H1 (cell line): ENCODE results near the gene MOV10L1. TPM values are rescaled to one million over a fixed set of nuclear protein-coding genes. Genes with fewer than 3 reads are reported as not detected.
A peak's percentile ranks its signal among the peaks of the same experiment; 100 is the strongest.

Experiments used
- CTCF ChIA-PET: fragments of 300-600 bp; sonication (Branson Sonifier 250); formaldehyde crosslinking; loops from one replicate; lab custom pipeline; 2021; ENCODE audit not compliant: partially characterized antibody; lab: Charles Lee
- POLR2A ChIA-PET: fragments of 300-600 bp; sonication (Branson Sonifier 250); formaldehyde crosslinking; loops from one replicate; lab custom pipeline; 2021; ENCODE audit warnings: inconsistent platforms; ENCODE audit not compliant: partially characterized antibody; lab: Charles Lee
- DNase-seq, 2 experiments: peaks; one replicate each; pipeline versions ENCODE4 v3.0.0 to v3.0.0-alpha.2; 2010 to 2022; ENCODE audit warnings: low spot score in 2 of 2, low read depth in 1 of 2, mixed read lengths in 1 of 2
- FAIRE-seq: peaks from 2 replicates; lab custom pipeline; 2011; peaks lifted over from hg19 to GRCh38; lab: Jason Lieb, UNC
- H2AFZ ChIP-seq: 2 replicates; pipeline ENCODE4 v1.8.1; 2012; ENCODE audit warnings: low read length, inconsistent platforms
- H2AK5ac ChIP-seq: 2 replicates; pipeline ENCODE4 v1.6.1; 2013; ENCODE audit warnings: low read depth, low read length
- H2BK120ac ChIP-seq: replicated peaks from 2 replicates; pipeline ENCODE3; 2013; ENCODE audit warnings: low read depth, low read length, inconsistent platforms
- H2BK12ac ChIP-seq: 2 replicates; pipeline ENCODE4 v1.6.1; 2013; ENCODE audit warnings: low read depth, low read length
- H2BK15ac ChIP-seq: 2 replicates; pipeline ENCODE4 v1.6.1; 2013; ENCODE audit warnings: low read length
- H2BK20ac ChIP-seq: 2 replicates; pipeline ENCODE4 v1.6.1; 2013; ENCODE audit warnings: low read length
- H2BK5ac ChIP-seq: 2 replicates; pipeline ENCODE4 v1.6.1; 2013; ENCODE audit warnings: low read depth, low read length
- H3K14ac ChIP-seq: 2 replicates; pipeline ENCODE4 v1.6.1; 2013; ENCODE audit warnings: inconsistent platforms; ENCODE audit not compliant: insufficient read length
- H3K18ac ChIP-seq: 2 replicates; pipeline ENCODE4 v1.6.1; 2013; ENCODE audit warnings: low read length; ENCODE audit errors: extremely low read depth
- H3K23ac ChIP-seq: 2 replicates; pipeline ENCODE4 v1.6.1; 2013; ENCODE audit warnings: inconsistent platforms; ENCODE audit not compliant: insufficient read length
- H3K23me2 ChIP-seq: 2 replicates; pipeline ENCODE4 v1.6.1; 2013; ENCODE audit warnings: low read depth, low read length
- H3K27ac ChIP-seq: 2 replicates; pipeline ENCODE4 v1.6.1; 2011; ENCODE audit warnings: low read depth, low read length, inconsistent platforms
- H3K27me3 ChIP-seq, 4 experiments: replicated peaks in 1 of 4; 1 replicate in 1 of 4; 2 replicates in 3 of 4; pipeline versions ENCODE4 v1.6.1 to v1.8.1; 2011 to 2013; ENCODE audit warnings: low read length in 3 of 4, mild to moderate bottlenecking in 3 of 4, inconsistent platforms in 2 of 4, mixed read lengths in 2 of 4, moderate library complexity in 1 of 4; ENCODE audit not compliant: control insufficient read depth in 3 of 4, insufficient read depth in 3 of 4; ENCODE audit errors: extremely low read depth in 1 of 4
- H3K36me3 ChIP-seq, 4 experiments: 2 replicates each; pipeline versions ENCODE4 v1.6.1 to v1.8.1; 2011 to 2013; ENCODE audit warnings: mild to moderate bottlenecking in 4 of 4, low read length in 3 of 4, moderate library complexity in 2 of 4, control low read depth in 1 of 4, inconsistent platforms in 1 of 4; ENCODE audit not compliant: insufficient read depth in 4 of 4, control insufficient read depth in 2 of 4
- H3K4ac ChIP-seq: replicated peaks from 2 replicates; pipeline ENCODE3; 2013; ENCODE audit warnings: low read length, low read depth, mixed read lengths, inconsistent platforms; ENCODE audit not compliant: insufficient read length
- H3K4me1 ChIP-seq, 4 experiments: replicated peaks in 1 of 4; 1 replicate in 1 of 4; 2 replicates in 3 of 4; pipeline versions ENCODE4 v1.6.1 to v1.8.1; 2011 to 2013; ENCODE audit warnings: low read length in 3 of 4, inconsistent platforms in 2 of 4, mixed read lengths in 1 of 4; ENCODE audit not compliant: insufficient read depth in 4 of 4, control insufficient read depth in 3 of 4
- H3K4me2 ChIP-seq, 2 experiments: 2 replicates each; pipeline versions ENCODE4 v1.6.1 to v1.8.1; 2011 to 2013; ENCODE audit warnings: low read depth in 2 of 2, low read length in 2 of 2, control low read depth in 1 of 2, inconsistent platforms in 1 of 2, mild to moderate bottlenecking in 1 of 2; ENCODE audit not compliant: insufficient read depth in 1 of 2
- H3K4me3 ChIP-seq, 4 experiments: fragments of 200-600, 300-600 bp in 1 of 4; sonication (generic), shearing (Covaris generic), sonication (Bioruptor Twin) in 1 of 4; 2 replicates each; pipeline versions ENCODE4 v1.5.1 to v1.8.1; 2011 to 2016; ENCODE audit warnings: low read length in 4 of 4, low read depth in 3 of 4, control low read depth in 2 of 4, inconsistent platforms in 2 of 4, mild to moderate bottlenecking in 2 of 4, mixed read lengths in 1 of 4, moderate library complexity in 1 of 4; ENCODE audit not compliant: insufficient read depth in 2 of 4; ENCODE audit errors: extremely low read depth in 1 of 4
- H3K56ac ChIP-seq: replicated peaks from 2 replicates; pipeline ENCODE3; 2013; ENCODE audit warnings: low read depth, mild to moderate bottlenecking, mixed read lengths, low read length, inconsistent platforms; ENCODE audit not compliant: insufficient read length
- H3K79me1 ChIP-seq: 2 replicates; pipeline ENCODE4 v1.6.1; 2013; ENCODE audit warnings: low read depth, low read length, control low read depth
- H3K79me2 ChIP-seq, 2 experiments: 2 replicates each; pipeline versions ENCODE4 v1.6.1 to v1.8.1; 2012 to 2013; ENCODE audit warnings: low read length in 2 of 2, mild to moderate bottlenecking in 2 of 2, inconsistent platforms in 1 of 2; ENCODE audit not compliant: insufficient read depth in 2 of 2, control insufficient read depth in 1 of 2
- H3K9ac ChIP-seq, 4 experiments: replicated peaks in 1 of 4; 1 replicate in 1 of 4; 2 replicates in 3 of 4; pipeline versions ENCODE4 v1.6.1 to v1.8.1; 2011 to 2013; ENCODE audit warnings: low read depth in 3 of 4, low read length in 3 of 4, control low read depth in 2 of 4, mild to moderate bottlenecking in 2 of 4, moderate library complexity in 2 of 4, inconsistent platforms in 1 of 4; ENCODE audit errors: extremely low read depth in 1 of 4
- H3K9me3 ChIP-seq, 2 experiments: 2 replicates each; pipeline versions ENCODE4 v1.6.1 to v1.8.1; 2012 to 2013; ENCODE audit warnings: mild to moderate bottlenecking in 2 of 2, moderate library complexity in 2 of 2, control low read depth in 1 of 2, inconsistent platforms in 1 of 2, low read depth in 1 of 2, low read length in 1 of 2, mixed read lengths in 1 of 2; ENCODE audit not compliant: insufficient read depth in 2 of 2
- H4K20me1 ChIP-seq, 2 experiments: replicated peaks in 1 of 2; 2 replicates each; pipeline versions ENCODE3 to v1.8.1; 2011 to 2013; ENCODE audit warnings: inconsistent platforms in 2 of 2, low read length in 2 of 2, mild to moderate bottlenecking in 1 of 2; ENCODE audit not compliant: insufficient read depth in 2 of 2, control insufficient read depth in 1 of 2
- H4K5ac ChIP-seq: 2 replicates; pipeline ENCODE4 v1.6.1; 2013; ENCODE audit warnings: low read length, low read depth, mixed read lengths, inconsistent platforms; ENCODE audit not compliant: insufficient read length
- H4K8ac ChIP-seq: 2 replicates; pipeline ENCODE4 v1.8.0; 2013; ENCODE audit warnings: mild to moderate bottlenecking, moderate library complexity, low read length, inconsistent platforms; ENCODE audit not compliant: insufficient read depth; ENCODE audit errors: extremely low read depth
- H4K91ac ChIP-seq: replicated peaks from 2 replicates; pipeline ENCODE3; 2013; ENCODE audit warnings: low read length, mixed read lengths, inconsistent platforms; ENCODE audit not compliant: insufficient read length
- ATF2 ChIP-seq: IDR thresholded peaks from 2 replicates; pipeline ENCODE4 v1.6.1; 2012; ENCODE audit warnings: low read length, inconsistent platforms
- CEBPB ChIP-seq: IDR thresholded peaks from 2 replicates; pipeline ENCODE4 v1.6.1; 2012; ENCODE audit warnings: low read depth, low read length
- EZH2 ChIP-seq: fragments of 200-600 bp; sonication (generic); IDR thresholded peaks from 2 replicates; pipeline ENCODE4 v1.7.1; 2012; ENCODE audit warnings: low read depth, mild to moderate bottlenecking, moderate library complexity, low read length, inconsistent platforms; ENCODE audit not compliant: severe bottlenecking
- KDM5A ChIP-seq: fragments of 200-600 bp; IDR thresholded peaks from 2 replicates; pipeline ENCODE4 v1.7.1; 2012; ENCODE audit warnings: mild to moderate bottlenecking, low read length, inconsistent platforms, mixed read lengths
- RAD21 ChIP-seq, 2 experiments: IDR thresholded peaks in 1 of 2; conservative IDR thresholded peaks in 1 of 2; 2 replicates each; pipeline ENCODE4 v1.6.1; 2011; ENCODE audit warnings: low read depth in 2 of 2, low read length in 2 of 2, improper control_type of control experiment in 1 of 2, inconsistent platforms in 1 of 2, mild to moderate bottlenecking in 1 of 2, moderate library complexity in 1 of 2
- RNF2 ChIP-seq: fragments of 200-900, 300-1000 bp; sonication (generic); IDR thresholded peaks from 2 replicates; pipeline ENCODE4 v1.7.1; 2016; ENCODE audit warnings: borderline replicate concordance, low read depth, mild to moderate bottlenecking, antibody characterized with exemption, low read length; ENCODE audit not compliant: poor library complexity, severe bottlenecking; ENCODE audit errors: missing control alignments
- SP2 ChIP-seq: IDR thresholded peaks from 2 replicates; pipeline ENCODE4 v1.6.1; 2012; ENCODE audit warnings: mild to moderate bottlenecking, low read length, inconsistent platforms
- TAF7 ChIP-seq: optimal IDR thresholded peaks from 2 replicates; pipeline ENCODE3; 2011; ENCODE audit warnings: low read depth, mild to moderate bottlenecking, inconsistent platforms, low read length, moderate library complexity, borderline replicate concordance
- WGBS, 2 experiments: shearing (Covaris generic) in 1 of 2; methylation state at CpG; one replicate each; pipeline versions ENCODE4 v1.1.6 to v1.1.7; 2013 to 2015; ENCODE audit warnings: low lambda C conversion rate in 2 of 2, mixed read lengths in 2 of 2, inconsistent platforms in 1 of 2, low coverage in 1 of 2, missing lambda C conversion rate in 1 of 2; ENCODE audit not compliant: insufficient replicate concordance in 2 of 2, insufficient coverage in 1 of 2, insufficient read length in 1 of 2; ENCODE audit errors: extremely low coverage in 1 of 2, missing lambda C conversion rate in 1 of 2; 5-methylcytosine and 5-hydroxymethylcytosine counted together
- polyA plus RNA-seq, 7 experiments: library from polyadenylated mRNA; depleted of rRNA in 3 of 7; stranded (reverse) in 5 of 7; unstranded in 2 of 7; fragments of >200 nt in 5 of 7; fragments of 200-250 nt in 2 of 7; gene quantifications; 1 replicate in 5 of 7; 2 replicates in 1 of 7; 4 replicates in 1 of 7; pipeline versions ENCODE4 v1.2.1 to v1.2.3, GENCODE V29; 2011 to 2013; ENCODE audit warnings: missing spikeins in 2 of 7, mixed read lengths in 2 of 7
- total RNA-seq: library from RNA; stranded (reverse); fragmentation: NEBNext Ultra II Directional; extraction: Animal tissue kit (Norgen Biotek cat#: 25700); gene quantifications from 2 replicates; pipeline ENCODE4 v1.2.1, GENCODE V29; 2021
- TF ChIP-seq, protein P1 (sequence below): IDR thresholded peaks from 2 replicates; pipeline ENCODE4 v1.6.1; 2011; ENCODE audit warnings: low read length, improper control_type of control experiment

MOV10L1 gene
- total and polyA plus RNA-seq, 2 of the 8 experiments (the other 6 are each of a cell fraction or from before 2014, with no cell fraction given): 0.32 TPM; not detected in 1

DNA sequence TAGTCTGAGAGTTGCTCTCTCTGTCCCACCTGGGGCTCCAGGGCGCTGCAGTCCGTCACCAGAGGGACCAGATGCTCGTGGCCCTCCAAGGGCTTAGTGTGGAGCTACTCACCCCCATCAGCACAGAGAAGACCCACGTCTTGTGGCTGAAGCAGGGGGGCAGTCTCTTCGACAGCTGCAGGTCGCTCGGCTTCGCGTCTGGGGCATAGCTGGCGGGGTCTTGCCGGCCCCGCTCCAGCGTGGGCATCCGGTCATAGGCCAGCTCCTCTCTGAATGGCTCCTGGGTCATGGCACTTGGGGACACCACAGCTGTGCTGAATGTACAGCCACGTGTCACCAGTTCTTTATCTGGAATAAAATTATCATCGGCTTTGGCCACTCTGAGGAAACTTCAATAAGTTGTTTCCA, 5.2 kb upstream of the MOV10L1 start:
- H4K5ac ChIP-seq: no peak overlapping the region
- H3K4me3 ChIP-seq: no peak overlapping the region
- H3K4me1 ChIP-seq: peaks cover 0 to 14% (median 7%) of the 10 kb centered on the region in 4 experiments; a peak in 5 of 7 replicates
- no peak for FAIRE-seq
- H4K91ac ChIP-seq: no peak overlapping the region
- WGBS, 2 experiments: 87% methylated on average over 16 of the region's 16 CpGs; no CpG with 5 or more reads in 1 of the 2 experiments
- H3K14ac ChIP-seq: no peak overlapping the region
- H4K8ac ChIP-seq: no peak overlapping the region
- no peak overlapping the region for H3K9ac ChIP-seq
- H3K23ac ChIP-seq: no peak overlapping the region
- H2BK5ac ChIP-seq: no peak overlapping the region
- no peaks in the 10 kb centered on the region for H4K20me1 ChIP-seq
- 0 out of 2 replicates have a peak overlapping the region, but pooled peaks have one; percentile 88 for H2BK15ac ChIP-seq
- no peak overlapping the region; the same call in 1 of the 2 replicates for H2BK12ac ChIP-seq
- ChIA-PET CTCF (interaction anchor here (1.2 to 2.4 kb wide), 5 partner anchors 10 to 122 kb away, joined by 3 to 9 read pairs (median 3); no protein-coding TSS in a partner anchor), POLR2A (interaction anchor here (1.5 kb wide), 1 partner anchor 163 kb away, joined by 3 read pairs; no protein-coding TSS in a partner anchor)
- no peaks in the 10 kb centered on the region for H3K9me3 ChIP-seq
- no peak for DNase-seq
- no peaks in the 10 kb centered on the region for H3K36me3 ChIP-seq
- TF ChIP-seq RAD21 (IDR thresholded peaks at IDR 0.05 in 1 of 2, conservative IDR thresholded peaks at IDR 0.05 in 1 of 2; ENCODE audit: low read depth in 2 of 2, low read length in 2 of 2) (no peak), SP2 (no peak), EZH2 (no peak), RNF2 (no peak), TAF7 (no peak), CEBPB (no peak), ATF2 (no peak), KDM5A (no peak)
- TF ChIP-seq, protein P1, sequence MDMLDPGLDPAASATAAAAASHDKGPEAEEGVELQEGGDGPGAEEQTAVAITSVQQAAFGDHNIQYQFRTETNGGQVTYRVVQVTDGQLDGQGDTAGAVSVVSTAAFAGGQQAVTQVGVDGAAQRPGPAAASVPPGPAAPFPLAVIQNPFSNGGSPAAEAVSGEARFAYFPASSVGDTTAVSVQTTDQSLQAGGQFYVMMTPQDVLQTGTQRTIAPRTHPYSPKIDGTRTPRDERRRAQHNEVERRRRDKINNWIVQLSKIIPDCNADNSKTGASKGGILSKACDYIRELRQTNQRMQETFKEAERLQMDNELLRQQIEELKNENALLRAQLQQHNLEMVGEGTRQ: no peak
- H3K79me2 ChIP-seq: no peaks in the 10 kb centered on the region
- H3K23me2 ChIP-seq: no peaks in the 10 kb centered on the region
- no peak overlapping the region for H2BK20ac ChIP-seq
- no peak overlapping the region for H2BK120ac ChIP-seq
- 0 out of 4 replicates have a peak overlapping the region, but pooled peaks of 1 of the 2 experiments have one; percentile 55 for H3K4me2 ChIP-seq
- H3K18ac ChIP-seq: no peak overlapping the region
- H2AK5ac ChIP-seq: no peak overlapping the region
- no peak overlapping the region for H3K4ac ChIP-seq
- no peak overlapping the region for H3K56ac ChIP-seq
- H3K79me1 ChIP-seq: no peaks in the 10 kb centered on the region
- no peaks in the 10 kb centered on the region; a peak in 2 of 7 replicates for H3K27me3 ChIP-seq
- H3K27ac ChIP-seq: no peak overlapping the region
- no peak overlapping the region for H2AFZ ChIP-seq
